ENCODE measurements around the gene CMC1.

GRCh38 chr3:28320981-28321380, 79.6 kb downstream of the CMC1 start:
- TF ChIP-seq CTCF (IDR thresholded peaks at IDR 0.05) (no peak), POLR2A (IDR thresholded peaks at IDR 0.05) (no peak), EP300 (IDR thresholded peaks at IDR 0.05) (no peak)
